Kidney (tissue), 14 donors: ENCODE data around the gene ARSJ. TPM values are rescaled to one million over a fixed set of nuclear protein-coding genes. Genes with fewer than 3 reads are reported as not detected.

ENCODE experiments used
- DNase-seq, 5 donors: peaks; one replicate each; pipeline ENCODE4 v3.0.0-alpha.2; 2013 to 2020
- FAIRE-seq: peaks from 2 replicates; lab custom pipeline; 2012; peaks lifted over from hg19 to GRCh38; lab: Jason Lieb, UNC
- H3K27ac ChIP-seq, 2 donors: one replicate each; pipeline ENCODE4 v1.7.0; 2013; ENCODE audit warnings: low read depth in 2 of 2, low read length in 2 of 2, inconsistent platforms in 1 of 2
- H3K27me3 ChIP-seq: one replicate; pipeline ENCODE4 v1.7.1; 2013; ENCODE audit warnings: low read length, inconsistent platforms; ENCODE audit not compliant: control insufficient read depth, insufficient read depth
- H3K36me3 ChIP-seq, 3 donors: one replicate each; pipeline versions ENCODE4 v1.7.0 to v1.7.1; 2013; ENCODE audit warnings: low read length in 3 of 3, control low read depth in 1 of 3, inconsistent platforms in 1 of 3; ENCODE audit not compliant: insufficient read depth in 3 of 3, control insufficient read depth in 2 of 3
- H3K4me1 ChIP-seq, 3 donors: one replicate each; pipeline versions ENCODE4 v1.7.0 to v1.7.1; 2013; ENCODE audit warnings: low read length in 3 of 3, inconsistent platforms in 1 of 3, low read depth in 1 of 3; ENCODE audit not compliant: control insufficient read depth in 2 of 3, insufficient read depth in 2 of 3
- H3K4me3 ChIP-seq, 3 donors: one replicate each; pipeline versions ENCODE4 v1.7.0 to v1.8.1; 2013; ENCODE audit warnings: low read length in 3 of 3, control low read depth in 1 of 3, inconsistent platforms in 1 of 3
- H3K9ac ChIP-seq, 3 donors: one replicate each; pipeline versions ENCODE4 v1.7.0 to v1.7.1; 2013; ENCODE audit warnings: low read length in 3 of 3, control low read depth in 1 of 3, inconsistent platforms in 1 of 3
- H3K9me3 ChIP-seq, 3 donors: one replicate each; pipeline versions ENCODE4 v1.7.0 to v1.7.1; 2013; ENCODE audit warnings: low read length in 3 of 3, control low read depth in 1 of 3, inconsistent platforms in 1 of 3; ENCODE audit not compliant: control insufficient read depth in 2 of 3, insufficient read depth in 1 of 3
- CTCF ChIP-seq: IDR thresholded peaks from 3 replicates; pipeline ENCODE4 v1.5.1; 2012; ENCODE audit warnings: mild to moderate bottlenecking, moderate library complexity, borderline replicate concordance; ENCODE audit not compliant: insufficient read depth; ENCODE audit errors: extremely low read depth
- intact Hi-C: fragments of 100-400 bp; cut with DNase I; formaldehyde crosslinking; loops from one replicate; pipeline ENCODE4 v1.11.1; 2022
- polyA plus RNA-seq: library from polyadenylated mRNA; stranded (reverse); fragments of 350-450 nt; fragmentation: Illumina TruSeq; extraction: RNeasy Lipid Tissue Mini Kit (QIAGEN cat#74804); gene quantifications from one replicate; pipeline ENCODE4 v1.2.3, GENCODE V29; 2014; ENCODE audit warnings: low read depth, low replicate concordance; ENCODE audit not compliant: insufficient read depth
- total RNA-seq: library from RNA; stranded (reverse); fragmentation: NEBNext Ultra II Directional; extraction: Animal tissue kit (Norgen Biotek cat#: 25700); gene quantifications from one replicate; pipeline ENCODE4 v1.2.1, GENCODE V29; 2021
- donor health status: control.
- donor health status: control.
- donor health status: control.
- donor health status: control.
- donor health status: control.
- donor health status: DM: yes; HTN: yes; CAD: no.
- donor health status: Normal renal cell carcinoma (clear cell type).

The ARSJ gene
- total and polyA plus RNA-seq, 2 donors from 2014 or later, result 3.6 to 16.7 TPM

GRCh38 chr4:113979905-113980615, 613 bp upstream of the ARSJ start:
- DNase-seq (peak in 1 of 5 donors; percentile 21), FAIRE-seq (no peak)
- Histone ChIP-seq H3K4me3 (peak overlapping the region; percentile 74 to 84 (median 81)), H3K9me3 (no peaks in the 10 kb centered on the region), H3K27ac (peak overlapping the region; percentile 72 to 86), H3K4me1 (no peaks in the 10 kb centered on the region), H3K36me3 (no peaks in the 10 kb centered on the region), H3K27me3 (no peaks in the 10 kb centered on the region), H3K9ac (peak overlapping the region; percentile 37 to 87 (median 63))
- intact Hi-C loops, result no loop called here
- no peak for TF ChIP-seq CTCF

GRCh38 chr4:113978561-113979147, 793 bp downstream of the ARSJ start:
- intact Hi-C loops, result no loop called here
- Histone ChIP-seq H3K9me3 (no peaks in the 10 kb centered on the region), H3K27me3 (no peaks in the 10 kb centered on the region), H3K4me1 (no peaks in the 10 kb centered on the region), H3K9ac (peak overlapping the region in 2 of 3 donors; percentile 63 to 87), H3K4me3 (peak overlapping the region; percentile 74 to 84 (median 81)), H3K36me3 (no peaks in the 10 kb centered on the region), H3K27ac (peak overlapping the region; percentile 72 to 86)
- DNase-seq (peak in 3 of 5 donors; percentile 11 to 46 (median 19)), FAIRE-seq (no peak)
- no peak for TF ChIP-seq CTCF

- intact Hi-C loops, result no loop called here
These were observed 1.3 kb downstream of the ARSJ start for GRCh38 chr4:113978105-113978504.

More at GRCh38 chr4:113978105-113978504, 1.3 kb downstream of the ARSJ start:
- H3K9me3 ChIP-seq, result no peaks in the 10 kb centered on the region
- H3K27me3 ChIP-seq, result no peaks in the 10 kb centered on the region
- TF ChIP-seq CTCF, result no peak
- no peak for DNase-seq
- H3K4me1 ChIP-seq, result no peaks in the 10 kb centered on the region
- H3K36me3 ChIP-seq, result no peaks in the 10 kb centered on the region
- H3K27ac ChIP-seq, result peak overlapping the region; percentile 16 to 86
- peak overlapping the region in 1 of 3 donors; percentile 87 for H3K9ac ChIP-seq
- peak overlapping the region; percentile 40 to 84 (median 81) for H3K4me3 ChIP-seq
- no peak for FAIRE-seq
